Muscle of leg (tissue), 11 donors: ENCODE results near the gene ASXL3. TPM values are rescaled to one million over a fixed set of nuclear protein-coding genes. Genes with fewer than 3 reads are reported as not detected.

ENCODE experiments used
- DNase-seq: peaks from one replicate; pipeline ENCODE4 v3.0.0; 2013
- H3K27ac ChIP-seq: one replicate; pipeline ENCODE4 v1.5.1; 2013; ENCODE audit warnings: mild to moderate bottlenecking, low read length, control low read depth
- H3K27me3 ChIP-seq: one replicate; pipeline ENCODE4 v1.6.1; 2013; ENCODE audit warnings: low read length; ENCODE audit not compliant: control insufficient read depth, insufficient read depth
- H3K36me3 ChIP-seq: one replicate; pipeline ENCODE4 v1.6.1; 2013; ENCODE audit warnings: low read length; ENCODE audit not compliant: control insufficient read depth, insufficient read depth
- H3K4me1 ChIP-seq: one replicate; pipeline ENCODE4 v1.6.1; 2013; ENCODE audit warnings: low read length; ENCODE audit not compliant: control insufficient read depth, insufficient read depth
- H3K4me3 ChIP-seq: one replicate; pipeline ENCODE4 v1.5.1; 2013; ENCODE audit warnings: low read length, control low read depth
- H3K9me3 ChIP-seq: replicated peaks from 2 replicates; pipeline ENCODE4 v1.6.1; 2013; ENCODE audit warnings: low read depth, low read length; ENCODE audit not compliant: control insufficient read depth
- WGBS: methylation state at CpG from one replicate; pipeline ENCODE4 v1.1.5; 2013; ENCODE audit warnings: missing lambda C conversion rate; ENCODE audit not compliant: insufficient coverage; 5-methylcytosine and 5-hydroxymethylcytosine counted together
- polyA plus RNA-seq, 8 donors: library from polyadenylated mRNA; unstranded; fragments of 120-200 nt; gene quantifications; one replicate each; pipeline versions ENCODE4 v1.2.1 to v1.2.3, GENCODE V29; 2013; ENCODE audit warnings: inconsistent platforms in 1 of 8, low replicate concordance in 1 of 8; ENCODE audit not compliant: insufficient read length in 8 of 8, insufficient read depth in 1 of 8
- total RNA-seq: library from RNA; stranded (reverse); fragments of 120-200 nt; gene quantifications from one replicate; pipeline ENCODE4 v1.2.4, GENCODE V29; 2013

The ASXL3 gene
- total and polyA plus RNA-seq, 9 donors = 3.1 to 8.2 (median 4.0) TPM

DNA sequence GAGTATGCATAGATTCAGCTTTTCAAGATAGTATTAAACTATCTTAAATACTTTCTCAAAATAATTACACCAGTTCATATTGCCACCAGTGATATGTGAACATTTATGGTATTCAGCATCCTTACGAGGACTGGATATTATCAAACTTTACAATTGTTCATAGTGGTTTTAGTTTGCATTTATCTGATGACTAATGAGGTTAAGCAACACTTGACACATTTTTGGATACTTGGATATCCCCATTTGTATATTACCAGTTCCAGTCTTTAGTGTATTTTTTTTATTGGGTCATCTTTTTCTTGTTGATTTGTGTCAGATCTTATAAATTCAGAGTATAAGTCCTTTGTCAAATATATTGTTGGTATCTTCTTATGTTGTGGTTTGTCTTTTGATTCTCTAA lies 128.4 kb downstream of the ASXL3 start:
- WGBS = no CpG with 5 or more reads among the region's 1 CpG
- H3K4me1 ChIP-seq = no peaks in the 10 kb centered on the region
- H3K9me3 ChIP-seq = no peaks in the 10 kb centered on the region
- no peak overlapping the region for H3K4me3 ChIP-seq
- DNase-seq = no peak
- no peak overlapping the region for H3K27ac ChIP-seq
- H3K36me3 ChIP-seq = no peaks in the 10 kb centered on the region
- no peaks in the 10 kb centered on the region for H3K27me3 ChIP-seq

DNA sequence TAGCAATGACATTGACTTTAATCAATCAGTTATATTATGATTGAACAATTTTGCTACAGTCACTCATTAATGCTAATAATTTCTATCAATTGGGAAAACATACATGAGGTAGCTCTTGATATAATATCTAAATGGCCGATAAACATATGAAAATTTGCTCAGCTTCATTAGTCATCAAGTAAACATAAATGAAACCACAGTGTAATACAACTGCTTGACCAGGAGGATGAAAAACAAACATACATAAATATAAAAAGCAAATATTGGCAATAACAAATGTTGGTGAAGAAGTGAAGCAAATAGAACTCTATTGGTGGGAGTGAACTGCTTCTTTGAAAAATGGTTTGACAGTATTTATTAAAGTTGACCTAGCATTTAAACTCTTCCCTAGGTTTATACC lies 130.9 kb downstream of the ASXL3 start:
- no peak overlapping the region for H3K4me3 ChIP-seq
- no peaks in the 10 kb centered on the region for H3K4me1 ChIP-seq
- no peaks in the 10 kb centered on the region for H3K9me3 ChIP-seq
- no peak for DNase-seq
- WGBS = no CpG with 5 or more reads among the region's 1 CpG
- H3K27ac ChIP-seq = no peak overlapping the region
- H3K27me3 ChIP-seq = no peaks in the 10 kb centered on the region
- no peaks in the 10 kb centered on the region for H3K36me3 ChIP-seq

DNA sequence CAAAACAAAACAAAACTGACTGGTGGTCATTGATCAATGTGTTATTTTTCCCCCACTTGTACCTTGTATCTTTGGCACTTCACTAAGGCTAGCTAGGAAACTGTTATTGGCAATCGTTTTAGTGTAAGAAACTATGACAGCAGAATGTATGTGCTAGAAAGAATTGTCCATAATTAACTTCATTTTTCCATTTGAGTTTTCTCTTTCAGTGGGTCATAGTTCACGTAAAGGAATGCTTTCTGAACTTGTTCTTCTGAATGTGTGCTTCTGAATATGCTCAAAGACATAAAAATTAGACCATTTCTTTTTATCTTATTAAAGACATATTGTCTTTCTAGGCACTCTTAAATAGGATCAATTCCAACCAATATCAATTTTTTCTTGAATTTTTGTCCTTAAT lies 132.2 kb downstream of the ASXL3 start:
- DNase-seq = no peak
- Histone ChIP-seq H3K4me3 (no peak overlapping the region), H3K9me3 (no peaks in the 10 kb centered on the region), H3K36me3 (peaks cover 2% of the 10 kb centered on the region), H3K27me3 (no peaks in the 10 kb centered on the region), H3K4me1 (no peaks in the 10 kb centered on the region), H3K27ac (no peak overlapping the region)
- no CpG with 5 or more reads among the region's 2 CpGs for WGBS

DNA sequence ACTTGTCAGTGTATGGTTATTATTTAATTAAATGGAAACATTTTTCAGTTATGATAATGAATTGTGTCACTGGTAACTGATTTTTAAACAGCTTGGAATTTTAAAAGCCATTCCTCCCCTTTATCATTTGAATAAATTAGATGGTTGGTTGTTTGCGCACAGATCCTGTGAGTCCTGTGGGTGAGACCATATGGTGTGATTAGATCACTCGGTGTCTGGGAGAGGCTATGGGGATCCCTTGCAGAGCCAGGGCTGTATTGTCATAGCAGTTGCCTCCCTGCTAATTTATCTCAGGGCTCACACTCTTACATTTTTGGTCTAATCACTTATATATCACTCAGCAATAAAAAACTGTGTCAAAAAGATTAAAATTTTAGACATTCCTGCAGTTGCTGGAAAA lies 133.5 kb downstream of the ASXL3 start:
- H3K9me3 ChIP-seq = no peaks in the 10 kb centered on the region
- DNase-seq = peak; percentile 6
- H3K27ac ChIP-seq = no peak overlapping the region
- peaks cover 2% of the 10 kb centered on the region for H3K36me3 ChIP-seq
- H3K4me3 ChIP-seq = no peak overlapping the region
- no peaks in the 10 kb centered on the region for H3K27me3 ChIP-seq
- no peaks in the 10 kb centered on the region for H3K4me1 ChIP-seq
- no CpG with 5 or more reads among the region's 2 CpGs for WGBS

DNA sequence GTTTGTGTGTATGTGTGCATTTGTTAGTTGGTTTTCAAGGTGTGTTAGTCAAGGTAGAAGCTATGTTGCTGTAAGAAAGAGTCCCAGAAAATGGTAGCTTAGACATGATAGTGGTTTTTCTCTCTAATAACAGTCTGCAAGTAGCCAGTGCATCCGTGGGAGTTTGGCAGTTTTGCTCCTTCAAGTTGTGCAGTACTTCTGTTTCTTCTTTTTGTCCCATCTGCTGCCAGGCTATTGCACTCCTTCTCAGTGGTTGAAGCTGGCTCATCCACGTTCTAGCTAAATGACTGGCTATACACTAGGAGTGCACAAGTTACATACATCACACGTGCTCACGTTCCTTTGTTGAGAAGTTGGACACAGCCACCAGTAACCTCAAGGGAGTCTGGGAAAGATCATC lies 134.7 kb downstream of the ASXL3 start:
- Histone ChIP-seq H3K27ac (no peak overlapping the region), H3K4me3 (no peak overlapping the region), H3K27me3 (no peaks in the 10 kb centered on the region), H3K4me1 (no peaks in the 10 kb centered on the region), H3K36me3 (peaks cover 2% of the 10 kb centered on the region), H3K9me3 (no peaks in the 10 kb centered on the region)
- no peak for DNase-seq
- 86% methylated on average over 1 of the region's 4 CpGs for WGBS

DNA sequence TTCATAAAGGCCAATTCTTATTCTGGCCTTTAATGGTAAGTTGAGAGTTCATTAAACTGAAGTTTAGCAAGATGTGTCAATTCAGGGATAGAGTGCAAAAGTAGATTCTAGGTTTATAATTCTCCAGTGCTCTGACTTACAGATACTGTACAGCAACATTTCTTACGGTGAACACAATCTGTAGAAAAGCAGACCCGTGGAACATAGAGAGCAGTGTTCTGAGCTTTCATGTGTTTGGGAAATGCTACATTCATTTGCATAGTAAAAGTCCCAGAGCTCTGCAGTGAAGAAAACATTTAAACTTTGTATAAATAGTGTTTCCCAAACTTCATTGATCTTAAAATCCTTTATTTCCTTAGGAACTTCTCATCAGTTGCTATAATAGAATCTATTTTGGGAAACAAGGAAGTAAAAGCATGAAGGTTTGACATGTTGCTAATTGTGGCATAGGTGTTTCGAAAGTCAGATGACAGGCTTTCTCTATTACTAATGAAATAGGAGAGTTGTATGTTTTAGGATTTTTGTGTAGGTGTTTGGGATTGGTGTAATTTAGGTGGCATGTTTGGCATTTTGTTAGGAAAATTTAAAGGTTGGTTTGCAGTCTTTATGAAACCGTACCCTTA lies 138.2 kb downstream of the ASXL3 start:
- H3K36me3 ChIP-seq = peaks cover 2% of the 10 kb centered on the region
- no peak for DNase-seq
- WGBS = no CpG with 5 or more reads among the region's 4 CpGs
- no peak overlapping the region for H3K4me3 ChIP-seq
- H3K9me3 ChIP-seq = no peaks in the 10 kb centered on the region
- no peaks in the 10 kb centered on the region for H3K27me3 ChIP-seq
- H3K4me1 ChIP-seq = no peaks in the 10 kb centered on the region
- no peak overlapping the region for H3K27ac ChIP-seq

DNA sequence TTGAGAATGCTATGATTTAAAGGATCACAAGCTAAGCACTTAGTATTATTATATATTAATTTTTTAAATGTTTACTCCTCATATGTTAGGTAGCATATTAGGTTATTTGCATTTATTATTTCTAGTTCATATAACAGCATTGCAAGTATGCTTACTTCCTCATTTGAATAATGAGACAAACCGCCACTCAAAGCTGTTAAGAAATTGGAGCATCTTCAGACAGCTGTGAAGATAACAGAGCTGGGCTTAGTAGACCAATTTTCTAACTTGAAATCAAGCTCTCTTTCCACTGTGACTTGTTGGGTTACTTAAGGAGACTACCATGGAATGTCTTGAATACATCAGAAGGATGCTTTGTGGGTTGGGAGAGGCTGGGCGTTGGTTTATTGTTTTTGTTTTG lies 139.3 kb downstream of the ASXL3 start:
- H3K4me3 ChIP-seq = no peak overlapping the region
- no CpG with 5 or more reads among the region's 2 CpGs for WGBS
- no peaks in the 10 kb centered on the region for H3K9me3 ChIP-seq
- DNase-seq = no peak
- H3K4me1 ChIP-seq = no peaks in the 10 kb centered on the region
- H3K36me3 ChIP-seq = peaks cover 2% of the 10 kb centered on the region
- H3K27ac ChIP-seq = no peak overlapping the region
- H3K27me3 ChIP-seq = no peaks in the 10 kb centered on the region

DNA sequence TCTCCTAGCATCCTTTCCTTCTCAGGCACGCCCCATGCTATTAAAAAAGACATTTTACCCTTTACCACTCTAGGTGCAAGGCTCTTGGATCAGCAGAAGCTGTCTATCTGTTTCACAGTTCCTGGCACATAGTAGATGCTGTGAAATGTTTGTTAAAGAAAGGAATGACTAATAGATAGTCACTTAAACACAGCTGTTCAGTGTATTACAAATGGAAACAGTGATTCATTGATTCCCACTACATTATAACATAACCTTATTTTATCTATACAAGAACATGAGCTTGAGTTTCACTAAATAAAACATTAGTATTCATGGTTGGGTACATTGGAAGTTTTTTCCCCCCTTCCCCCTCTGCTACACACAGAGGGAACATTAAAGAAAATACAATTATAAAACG lies 142.1 kb downstream of the ASXL3 start:
- peak; percentile 42 for DNase-seq
- no peaks in the 10 kb centered on the region for H3K36me3 ChIP-seq
- H3K9me3 ChIP-seq = peaks cover 4% of the 10 kb centered on the region
- no peaks in the 10 kb centered on the region for H3K4me1 ChIP-seq
- WGBS = no CpG with 5 or more reads among the region's 2 CpGs
- no peak overlapping the region for H3K4me3 ChIP-seq
- H3K27ac ChIP-seq = no peak overlapping the region
- no peaks in the 10 kb centered on the region for H3K27me3 ChIP-seq

DNA sequence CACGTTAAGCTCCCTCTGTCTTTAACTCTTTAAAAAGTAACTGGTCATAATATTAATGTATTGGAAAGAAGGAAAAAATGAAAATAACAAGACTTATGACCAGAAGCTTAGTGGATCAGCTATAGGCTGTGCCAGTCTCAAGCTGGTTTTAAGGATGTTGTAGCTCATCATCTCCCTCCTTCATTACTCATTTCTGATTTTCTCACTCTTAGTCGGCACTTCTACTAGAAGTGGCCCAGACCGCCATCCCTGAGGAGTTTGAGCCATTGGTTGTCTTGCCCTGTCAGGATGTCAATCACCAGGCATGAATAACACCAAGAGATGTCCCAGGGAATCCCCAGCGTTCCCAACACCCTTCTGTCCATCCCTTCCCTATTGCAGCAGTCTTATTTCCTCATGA lies 151.5 kb downstream of the ASXL3 start:
- H3K36me3 ChIP-seq = peaks cover 2% of the 10 kb centered on the region
- WGBS = 100% methylated on average over 2 of the region's 4 CpGs

DNA sequence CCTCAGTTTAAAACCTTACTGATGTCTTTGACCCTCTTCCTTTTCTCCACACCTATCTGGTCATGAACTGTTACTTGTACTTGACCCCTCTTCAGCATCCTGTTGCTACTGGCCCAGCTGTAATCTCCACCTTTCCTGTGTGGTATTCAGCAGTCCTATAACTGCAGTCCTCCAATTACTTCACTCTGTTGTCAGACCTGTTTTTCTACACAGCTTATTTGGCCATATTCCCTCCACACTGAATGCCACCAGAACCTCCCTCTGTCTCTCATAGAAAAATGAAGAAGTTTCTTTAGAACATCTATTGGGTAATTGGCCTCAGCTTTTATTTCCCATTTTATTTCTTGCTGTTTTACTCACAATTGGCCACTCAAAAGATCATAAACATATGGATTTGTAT lies 155.4 kb downstream of the ASXL3 start:
- Histone ChIP-seq H3K27me3 (no peaks in the 10 kb centered on the region), H3K9me3 (no peaks in the 10 kb centered on the region), H3K36me3 (peaks cover 4% of the 10 kb centered on the region), H3K4me1 (no peaks in the 10 kb centered on the region), H3K27ac (no peak overlapping the region), H3K4me3 (no peak overlapping the region)
- DNase-seq = no peak

More for the DNA sequence above, 151.5 kb downstream of the ASXL3 start:
- H3K4me3 ChIP-seq = no peak overlapping the region
- no peak overlapping the region for H3K27ac ChIP-seq
- H3K27me3 ChIP-seq = no peaks in the 10 kb centered on the region
- no peak for DNase-seq
- H3K9me3 ChIP-seq = no peaks in the 10 kb centered on the region
- no peaks in the 10 kb centered on the region for H3K4me1 ChIP-seq

DNA sequence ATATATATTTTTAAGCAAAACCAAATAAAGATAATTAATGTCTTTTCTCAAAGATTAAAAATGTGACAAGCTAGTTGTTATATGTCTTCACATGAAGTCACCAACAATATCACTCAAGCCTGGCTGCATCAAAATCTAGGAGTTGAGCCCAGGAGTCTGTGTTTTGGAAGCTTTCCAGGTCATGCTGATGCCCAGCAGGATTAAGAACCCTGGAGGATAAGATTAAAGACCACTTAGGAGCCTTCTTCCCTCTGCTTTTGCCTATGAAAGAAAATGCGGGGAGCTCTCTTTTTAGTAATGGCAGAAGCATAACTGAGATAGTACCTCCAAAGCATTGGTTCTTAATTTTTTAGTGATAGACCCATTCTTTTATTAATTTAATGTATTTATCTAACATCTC lies 157.4 kb downstream of the ASXL3 start:
- no peaks in the 10 kb centered on the region for H3K4me1 ChIP-seq
- no CpG with 5 or more reads among the region's 1 CpG for WGBS

More for the DNA sequence above, 157.4 kb downstream of the ASXL3 start:
- no peak for DNase-seq
- Histone ChIP-seq H3K9me3 (no peaks in the 10 kb centered on the region), H3K4me3 (no peak overlapping the region), H3K36me3 (peaks cover 4% of the 10 kb centered on the region), H3K27me3 (no peaks in the 10 kb centered on the region), H3K27ac (no peak overlapping the region)
